Esophagus muscularis mucosa (tissue), 4 donors: ENCODE measurements around the gene PLIN4.

ENCODE experiments used
- EP300 ChIP-seq: sonication (generic); formaldehyde crosslinking; IDR thresholded peaks from one replicate; pipeline ENCODE4 v1.6.1; 2017; ENCODE audit warnings: antibody characterized with exemption
- POLR2A ChIP-seq: fragments of 450-650 bp; IDR thresholded peaks from one replicate; pipeline ENCODE4 v1.6.1; 2017; ENCODE audit warnings: antibody characterized with exemption, moderate library complexity, mild to moderate bottlenecking, low read depth
- TF ChIP-seq, protein P1 (sequence below), 3 experiments: fragments of 200-600 bp in 2 of 3; fragments of 450-650 bp in 1 of 3; sonication (generic) in 2 of 3; IDR thresholded peaks; one replicate each; pipeline ENCODE4 v1.5.1; 2017 to 2019; ENCODE audit warnings: antibody characterized with exemption in 3 of 3, mild to moderate bottlenecking in 2 of 3, moderate library complexity in 1 of 3

DNA sequence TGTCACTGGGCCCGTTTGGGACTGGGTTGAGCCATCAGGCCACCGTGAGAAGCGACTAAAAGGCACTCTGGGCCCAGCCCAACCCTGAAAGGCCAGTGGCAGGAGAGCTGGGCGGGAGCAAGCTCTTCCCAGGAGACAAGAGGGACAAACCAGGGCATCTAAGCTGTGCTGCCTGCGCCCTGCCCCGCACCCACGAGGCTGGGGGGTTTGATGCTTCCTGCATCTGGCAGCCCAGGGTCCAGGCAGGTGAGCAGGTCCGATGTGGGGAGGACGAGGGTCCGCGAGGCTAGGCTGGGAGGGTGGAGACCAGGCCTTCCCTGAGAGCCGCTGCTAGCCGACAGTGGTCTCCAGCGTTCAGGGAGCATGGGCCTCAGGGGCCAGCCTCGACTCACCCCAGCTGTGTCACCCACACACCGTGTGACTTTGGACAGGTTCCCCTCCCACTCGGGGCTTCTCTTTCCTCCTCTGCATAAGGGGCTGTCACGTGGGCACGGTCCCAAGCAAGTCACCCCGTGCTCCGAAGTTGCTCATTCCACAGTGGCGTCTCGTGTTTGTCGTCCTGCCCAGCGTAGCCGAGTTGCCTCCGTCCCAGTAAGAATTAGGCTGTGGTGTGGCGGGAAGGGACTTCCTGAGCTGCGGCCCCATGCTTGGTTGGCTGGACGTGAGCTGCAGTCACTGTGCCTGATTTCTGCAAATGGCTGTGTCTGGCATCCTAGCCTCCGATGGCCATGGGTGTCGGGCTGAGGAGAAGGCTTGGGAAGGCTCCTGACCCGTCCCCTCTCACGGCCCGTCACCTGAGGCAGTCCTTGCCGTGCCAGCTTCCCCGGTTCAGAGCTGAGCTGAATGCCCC lies 15.8 kb downstream of the PLIN4 start:
- TF ChIP-seq EP300 (no peak), POLR2A (no peak)
- TF ChIP-seq, protein P1, sequence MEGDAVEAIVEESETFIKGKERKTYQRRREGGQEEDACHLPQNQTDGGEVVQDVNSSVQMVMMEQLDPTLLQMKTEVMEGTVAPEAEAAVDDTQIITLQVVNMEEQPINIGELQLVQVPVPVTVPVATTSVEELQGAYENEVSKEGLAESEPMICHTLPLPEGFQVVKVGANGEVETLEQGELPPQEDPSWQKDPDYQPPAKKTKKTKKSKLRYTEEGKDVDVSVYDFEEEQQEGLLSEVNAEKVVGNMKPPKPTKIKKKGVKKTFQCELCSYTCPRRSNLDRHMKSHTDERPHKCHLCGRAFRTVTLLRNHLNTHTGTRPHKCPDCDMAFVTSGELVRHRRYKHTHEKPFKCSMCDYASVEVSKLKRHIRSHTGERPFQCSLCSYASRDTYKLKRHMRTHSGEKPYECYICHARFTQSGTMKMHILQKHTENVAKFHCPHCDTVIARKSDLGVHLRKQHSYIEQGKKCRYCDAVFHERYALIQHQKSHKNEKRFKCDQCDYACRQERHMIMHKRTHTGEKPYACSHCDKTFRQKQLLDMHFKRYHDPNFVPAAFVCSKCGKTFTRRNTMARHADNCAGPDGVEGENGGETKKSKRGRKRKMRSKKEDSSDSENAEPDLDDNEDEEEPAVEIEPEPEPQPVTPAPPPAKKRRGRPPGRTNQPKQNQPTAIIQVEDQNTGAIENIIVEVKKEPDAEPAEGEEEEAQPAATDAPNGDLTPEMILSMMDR (IDR thresholded peaks at IDR 0.05): no peak
